T-helper 2 cell (primary cell): Measurements from ENCODE around the gene ORAI2.

Experiments
- DNase-seq, 5 experiments: peaks; one replicate each; pipeline versions ENCODE4 v3.0.0 to v3.0.0-alpha.2; 2012 to 2022

ORAI2 gene

GRCh38 chr7:102415685-102416225 is 17.6 kb upstream of the ORAI2 start:
- DNase-seq, result peak in 3 of 5 experiments; percentile 33 to 93 (median 73)

DNA sequence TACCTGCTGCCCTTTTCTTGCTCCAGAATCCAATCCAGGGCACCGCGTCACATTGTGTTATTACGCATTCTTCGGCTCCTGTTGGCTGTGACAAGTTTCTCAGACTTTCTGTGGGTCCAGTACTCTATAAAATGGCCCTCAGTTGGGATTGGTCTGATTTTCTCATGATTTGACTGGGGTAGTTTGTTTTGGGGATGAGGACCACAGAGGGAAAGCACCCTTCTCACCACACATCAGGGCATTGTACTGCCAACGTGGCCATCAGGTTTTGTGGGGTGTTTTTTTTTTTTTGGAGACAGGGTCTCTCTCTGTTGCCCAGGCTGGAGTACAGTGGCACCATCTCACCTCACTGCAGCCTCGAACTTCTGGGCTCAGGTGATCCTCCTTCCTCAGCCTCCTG is 17.0 kb upstream of the ORAI2 start:
- peak in 1 of 5 experiments; percentile 59 for DNase-seq

GRCh38 chr7:102417105-102417504 is 16.3 kb upstream of the ORAI2 start:
- DNase-seq, result peak in 2 of 5 experiments; percentile 52 to 72

- DNase-seq, result no peak
These were observed 14.8 kb upstream of the ORAI2 start for GRCh38 chr7:102418592-102418991.

DNA sequence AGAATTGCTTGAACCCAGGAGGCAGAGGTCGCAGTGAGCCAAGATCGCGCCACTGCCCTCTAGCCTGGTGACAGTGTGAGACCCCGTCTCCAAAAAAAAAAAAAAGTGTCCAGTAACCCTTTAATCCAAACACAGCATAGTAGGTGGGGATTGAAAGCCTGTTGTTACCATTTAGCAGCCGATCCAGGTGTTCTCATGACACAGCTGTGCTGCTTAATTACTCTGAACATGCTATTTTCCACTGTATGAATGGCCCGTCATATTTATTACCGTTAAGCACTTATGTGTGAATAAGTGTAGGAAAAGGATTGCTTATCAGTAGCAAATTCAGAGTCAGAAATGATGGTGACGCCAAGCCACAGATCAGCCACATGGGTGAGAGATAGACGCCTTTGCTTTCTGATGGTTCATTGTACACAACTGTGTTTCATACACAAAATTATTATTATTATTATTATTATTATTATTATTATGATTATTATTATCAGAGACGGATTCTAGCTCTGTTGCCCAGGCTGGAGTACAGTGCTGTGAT is 11.6 kb upstream of the ORAI2 start:
- DNase-seq, result no peak

DNA sequence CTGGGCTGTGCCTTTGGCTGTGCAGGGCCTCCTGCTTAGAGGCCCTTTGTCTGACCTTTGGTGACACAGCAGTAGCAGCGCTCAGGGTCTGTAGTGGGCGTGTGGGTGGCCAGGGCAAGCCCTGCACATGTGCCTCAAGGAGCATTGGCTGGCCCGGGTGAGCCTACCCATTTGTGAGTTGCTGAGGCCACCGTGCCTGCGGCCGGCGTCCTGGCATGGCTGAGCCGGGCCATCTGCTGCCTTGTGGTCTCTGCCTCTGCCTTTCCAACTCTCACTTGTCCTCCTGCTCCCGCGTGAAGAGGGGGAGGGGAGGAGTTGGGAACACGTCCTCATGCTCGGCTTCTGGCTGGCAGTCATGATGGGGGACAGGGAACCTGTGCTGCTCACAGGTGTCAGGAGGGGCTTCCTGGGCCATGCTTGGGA is 9.2 kb upstream of the ORAI2 start:
- no peak for DNase-seq

DNA sequence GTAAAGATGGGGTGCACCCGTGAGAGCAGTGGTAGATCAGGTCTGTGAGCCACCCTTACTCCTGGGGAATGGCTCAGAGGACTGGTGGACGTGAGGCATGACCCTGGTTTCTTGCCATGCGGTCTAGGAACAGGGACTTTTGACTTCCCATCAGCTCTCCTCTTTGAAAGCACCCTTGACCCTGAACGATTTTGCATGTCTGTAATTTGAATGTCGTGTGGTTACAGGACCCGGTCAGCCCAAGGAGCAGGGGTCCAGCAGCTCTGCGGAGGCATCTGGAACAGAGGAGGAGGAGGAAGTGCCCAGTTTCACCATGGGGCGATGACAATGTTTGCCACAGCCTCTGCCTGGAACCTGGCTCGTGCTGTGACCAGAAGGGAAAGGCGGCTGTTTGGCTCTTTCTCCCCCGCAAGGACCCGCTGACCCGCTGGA is 8.6 kb upstream of the ORAI2 start:
- DNase-seq, result no peak

DNA sequence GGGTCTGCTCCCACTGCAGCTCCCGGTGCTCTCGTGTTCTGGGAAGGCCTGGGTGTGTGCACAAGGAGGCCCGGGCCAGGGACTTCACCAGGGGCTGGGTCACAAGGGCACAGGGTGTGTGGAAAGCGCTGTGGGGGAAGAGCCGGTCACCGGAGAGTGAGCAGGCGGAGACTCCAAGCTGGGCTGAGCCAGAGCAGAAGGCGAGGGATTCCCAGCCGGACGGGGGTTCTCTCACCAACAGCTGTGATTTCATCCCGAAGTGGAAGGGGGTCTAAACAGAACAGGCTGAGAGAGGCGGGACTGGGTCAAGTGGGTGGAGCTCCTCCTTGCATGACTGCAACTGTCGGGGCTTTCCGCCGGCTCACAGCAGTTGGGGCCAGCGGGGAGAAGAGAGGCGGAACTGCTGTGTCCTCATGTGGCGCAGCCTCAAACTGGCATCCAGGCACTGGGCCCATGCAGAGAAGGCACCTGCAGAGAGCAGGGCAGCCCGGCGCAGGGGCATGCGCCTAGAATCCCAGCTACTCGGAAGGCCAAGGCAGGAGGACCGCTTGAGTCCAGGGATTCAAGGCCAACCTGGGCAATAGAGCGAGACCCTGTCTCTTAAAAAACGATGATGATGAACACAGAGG is 7.6 kb upstream of the ORAI2 start:
- peak; percentile 59 to 94 (median 79) for DNase-seq

GRCh38 chr7:102426268-102427018 is 6.9 kb upstream of the ORAI2 start:
- DNase-seq, result peak; percentile 24 to 89 (median 61)

GRCh38 chr7:102427019-102427405 is 6.4 kb upstream of the ORAI2 start:
- no peak for DNase-seq

DNA sequence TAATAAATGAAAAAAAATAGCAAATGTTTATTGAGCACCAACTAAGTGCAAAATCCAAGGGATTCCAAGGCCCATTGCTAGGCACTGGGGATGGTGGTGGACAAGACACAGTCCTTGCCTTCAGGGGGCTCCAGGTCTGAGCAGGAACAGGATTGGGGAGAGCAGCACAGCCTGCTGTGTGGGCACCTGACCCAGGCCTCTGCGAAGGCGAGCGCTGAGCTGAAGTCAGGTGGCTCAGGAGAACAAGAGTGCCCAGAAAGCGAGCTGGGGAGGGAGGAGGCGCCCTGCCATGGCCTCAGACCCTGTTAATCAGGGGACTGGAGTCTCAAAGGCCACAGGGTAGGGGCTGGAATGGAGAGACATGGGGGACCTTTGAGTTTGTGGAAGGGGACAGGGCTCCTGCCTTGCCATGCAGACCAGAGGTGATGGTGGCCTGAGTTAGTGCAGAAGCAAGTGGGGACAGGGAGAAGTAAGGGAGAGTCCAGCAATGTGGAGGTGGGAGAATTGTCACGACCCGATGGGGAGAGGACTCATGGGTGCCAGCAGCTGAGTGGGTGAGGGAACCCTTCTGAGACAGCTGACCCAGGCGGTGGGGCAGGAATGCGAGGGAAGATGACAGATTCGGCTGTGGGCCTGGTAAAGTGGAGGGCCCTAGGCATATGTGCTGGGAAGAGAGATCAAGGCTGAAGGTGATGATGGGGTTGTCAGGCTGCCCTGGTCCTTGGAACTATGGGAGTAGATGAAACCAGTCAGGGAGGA is 4.1 kb upstream of the ORAI2 start:
- DNase-seq, result no peak

DNA sequence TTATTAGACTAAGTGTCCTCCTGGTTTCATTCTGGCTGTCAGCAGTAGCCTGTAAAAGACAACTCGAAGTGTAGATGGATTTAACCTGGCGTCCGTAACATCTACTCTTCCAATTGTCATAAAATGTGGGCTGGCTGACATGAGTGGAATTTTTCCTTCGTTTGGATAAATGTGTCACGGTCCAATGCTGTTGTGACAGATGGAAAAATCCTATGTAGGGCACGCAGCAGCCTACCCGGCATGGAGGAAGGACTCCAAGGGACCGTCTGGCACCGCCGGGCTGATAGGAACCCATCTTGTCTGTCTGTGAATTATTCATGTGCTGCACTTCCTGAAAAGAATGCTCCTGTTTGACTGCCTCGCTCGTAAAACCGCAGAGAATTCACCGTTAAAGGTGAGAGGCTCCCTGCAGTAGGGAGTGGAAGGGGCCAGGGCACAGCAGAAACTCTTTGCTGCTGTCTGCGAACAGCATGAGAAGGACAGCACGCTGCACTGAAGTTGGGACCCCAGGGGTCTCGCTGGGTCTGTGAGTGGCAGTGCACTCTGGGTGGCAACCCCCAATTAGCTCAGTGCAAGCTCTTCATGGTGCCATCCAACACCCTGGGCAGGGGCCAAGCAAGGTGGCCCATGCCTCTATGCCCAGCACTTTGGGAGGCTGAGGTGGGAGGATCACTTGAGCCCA is 1.6 kb upstream of the ORAI2 start:
- peak; percentile 19 to 90 (median 50) for DNase-seq

DNA sequence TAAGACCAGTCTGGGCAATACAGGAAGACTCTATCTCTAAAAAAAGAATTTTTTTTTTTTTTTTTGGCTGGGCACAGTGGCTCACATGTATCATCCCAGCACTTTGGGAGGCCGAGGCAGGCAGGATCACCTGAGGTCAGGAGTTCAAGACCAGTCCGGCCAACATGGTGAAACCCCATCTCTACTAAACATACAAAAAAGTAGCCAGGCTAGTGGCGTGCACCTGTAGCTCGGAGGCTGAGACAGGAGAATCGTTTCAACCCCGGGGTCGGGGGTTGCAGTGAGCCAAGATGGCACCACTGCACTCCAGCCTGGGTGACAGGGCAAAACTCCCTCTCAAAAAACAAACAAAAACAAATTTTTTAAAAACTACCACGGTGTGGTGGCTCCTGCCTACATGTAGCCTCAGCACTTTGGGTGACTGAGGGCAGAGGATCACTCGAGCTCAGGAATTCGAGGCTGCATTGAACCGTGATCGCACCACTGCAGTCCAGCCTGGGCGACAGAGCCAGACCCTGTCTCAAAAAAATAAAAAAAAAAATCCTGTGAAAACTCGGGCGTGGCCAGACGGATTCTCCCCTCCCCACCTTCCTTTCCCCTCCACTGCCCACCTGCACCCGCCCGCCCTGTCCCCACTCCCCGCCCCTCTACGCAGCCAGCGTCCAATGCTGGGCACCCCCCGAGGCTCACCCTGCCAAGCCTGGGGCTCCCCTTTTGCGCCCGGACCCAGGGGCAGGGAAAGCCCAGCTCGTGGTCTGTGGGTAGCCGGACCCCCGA is 745 bp upstream of the ORAI2 start:
- peak in 1 of 5 experiments; percentile 40 for DNase-seq

- DNase-seq, result peak in 1 of 5 experiments; percentile 39
These were observed 688 bp downstream of the ORAI2 start for GRCh38 chr7:102434039-102434486.

DNA sequence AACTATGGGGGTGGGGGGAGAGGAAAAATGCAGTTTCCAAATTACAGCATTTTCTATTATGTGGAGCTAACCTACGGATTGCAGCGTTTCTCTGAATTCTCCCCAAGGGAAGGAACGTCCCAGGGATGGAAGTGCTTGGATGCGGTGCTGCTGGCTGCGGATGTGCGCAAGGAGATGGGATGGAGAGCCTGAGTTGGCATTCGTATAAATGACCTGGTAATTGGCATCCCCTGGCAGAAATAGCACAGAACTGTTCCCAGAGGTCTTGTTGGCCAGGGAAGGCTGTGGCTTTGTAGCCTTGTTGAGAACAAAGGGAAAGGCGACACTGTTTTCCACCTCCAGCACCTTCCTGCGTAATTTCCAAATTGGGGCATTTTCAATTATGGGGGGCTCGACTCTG is 2.7 kb downstream of the ORAI2 start:
- DNase-seq, result no peak

GRCh38 chr7:102439963-102440795 is 6.8 kb downstream of the ORAI2 start:
- DNase-seq, result no peak

DNA sequence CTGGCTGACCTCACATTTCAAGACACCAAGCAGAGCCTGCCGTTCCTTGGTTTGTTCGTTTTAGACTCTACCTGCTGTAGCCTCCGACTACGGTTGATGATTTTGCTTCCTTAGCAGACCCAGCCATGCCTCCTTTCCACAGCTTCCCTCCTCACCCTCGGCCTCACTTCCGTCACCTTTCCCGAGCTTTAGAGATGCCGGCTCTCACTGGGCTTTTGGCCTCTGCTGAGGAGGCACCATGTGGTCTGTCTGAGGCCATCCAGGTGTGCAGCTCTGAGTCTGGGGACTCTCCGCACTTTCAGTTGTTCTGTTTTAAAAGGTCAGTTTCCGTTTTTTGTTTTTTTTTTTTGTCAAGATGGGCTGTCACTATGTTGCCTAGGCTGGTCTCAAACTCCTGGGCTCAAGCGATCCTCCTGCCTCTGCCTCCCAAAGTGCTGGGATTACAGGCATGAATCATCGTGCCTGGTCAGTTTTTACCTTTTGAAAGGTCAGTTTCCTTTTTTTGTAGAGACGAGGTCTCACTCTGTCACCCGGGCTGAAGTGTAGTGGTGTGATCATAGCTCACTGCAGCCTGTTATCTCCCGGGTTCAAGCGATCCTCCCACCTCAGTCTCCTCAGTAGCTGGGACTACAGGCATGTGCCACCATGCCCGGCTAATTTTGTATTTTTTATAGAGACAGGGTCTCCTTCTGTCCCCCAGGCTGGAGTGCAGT is 11.7 kb downstream of the ORAI2 start:
- no peak for DNase-seq

- no peak for DNase-seq
These were observed 12.3 kb downstream of the ORAI2 start for GRCh38 chr7:102445674-102446071.

DNA sequence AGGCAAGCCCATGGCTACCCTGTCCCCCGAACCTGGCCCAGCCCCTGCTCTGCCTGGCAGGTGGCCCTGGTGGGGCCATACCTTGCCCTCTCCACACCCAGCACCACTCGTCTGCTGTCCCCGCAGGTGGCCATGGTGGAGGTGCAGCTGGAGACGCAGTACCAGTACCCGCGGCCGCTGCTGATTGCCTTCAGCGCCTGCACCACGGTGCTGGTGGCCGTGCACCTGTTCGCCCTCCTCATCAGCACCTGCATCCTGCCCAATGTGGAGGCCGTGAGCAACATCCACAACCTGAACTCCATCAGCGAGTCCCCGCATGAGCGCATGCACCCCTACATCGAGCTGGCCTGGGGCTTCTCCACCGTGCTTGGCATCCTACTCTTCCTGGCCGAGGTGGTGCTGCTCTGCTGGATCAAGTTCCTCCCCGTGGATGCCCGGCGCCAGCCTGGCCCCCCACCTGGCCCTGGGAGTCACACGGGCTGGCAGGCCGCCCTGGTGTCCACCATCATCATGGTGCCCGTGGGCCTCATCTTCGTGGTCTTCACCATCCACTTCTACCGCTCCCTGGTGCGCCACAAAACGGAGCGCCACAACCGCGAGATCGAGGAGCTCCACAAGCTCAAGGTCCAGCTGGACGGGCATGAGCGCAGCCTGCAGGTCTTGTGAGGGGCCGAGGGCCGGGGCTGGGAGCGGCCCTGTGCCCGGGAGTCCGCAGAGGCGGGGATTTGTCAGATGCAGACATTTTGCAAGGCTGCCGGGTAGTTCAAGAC is 13.2 kb downstream of the ORAI2 start:
- DNase-seq, result no peak
